Measurements from ENCODE around the gene PLEKHM3.

PLEKHM3 gene

GRCh38 chr2:207930747-207931146, 94.6 kb downstream of the PLEKHM3 start:
- TF ChIP-seq CTCF (IDR thresholded peaks at IDR 0.05; ENCODE audit: low read depth, low read length) = no peak
- TF ChIP-seq MYC (IDR thresholded peaks at IDR 0.05; ENCODE audit: low read depth, low read length) = no peak
- no peak for TF ChIP-seq POLR2A (IDR thresholded peaks at IDR 0.05; ENCODE audit: extremely low read depth, insufficient read length)
- TF ChIP-seq MAX (IDR thresholded peaks at IDR 0.05; ENCODE audit: low read depth, low read length) = no peak
- no peak for DNase-seq (ENCODE audit: low read depth)
- no peak overlapping the region for H3K4me3 ChIP-seq (ENCODE audit: low read depth, low read length)

- no peak for DNase-seq (ENCODE audit: low read depth)
- H3K4me3 ChIP-seq (ENCODE audit: low read depth, low read length) = no peak overlapping the region
Measured at GRCh38 chr2:207929923-207930322, 95.4 kb downstream of the PLEKHM3 start.

GRCh38 chr2:207928079-207928478, 97.2 kb downstream of the PLEKHM3 start:
- TF ChIP-seq MYC (IDR thresholded peaks at IDR 0.05; ENCODE audit: low read depth, low read length) (no peak), POLR2A (IDR thresholded peaks at IDR 0.05; ENCODE audit: extremely low read depth, insufficient read length) (no peak), CTCF (IDR thresholded peaks at IDR 0.05; ENCODE audit: low read depth, low read length) (no peak)

More at GRCh38 chr2:207929923-207930322, 95.4 kb downstream of the PLEKHM3 start:
- TF ChIP-seq MAX (IDR thresholded peaks at IDR 0.05; ENCODE audit: low read depth, low read length) (no peak), POLR2A (IDR thresholded peaks at IDR 0.05; ENCODE audit: extremely low read depth, insufficient read length) (no peak), CTCF (IDR thresholded peaks at IDR 0.05; ENCODE audit: low read depth, low read length) (no peak), MYC (IDR thresholded peaks at IDR 0.05; ENCODE audit: low read depth, low read length) (no peak)

GRCh38 chr2:207926989-207927300, 98.4 kb downstream of the PLEKHM3 start:
- TF ChIP-seq MYC (IDR thresholded peaks at IDR 0.05; ENCODE audit: low read depth, low read length) (no peak), MAX (IDR thresholded peaks at IDR 0.05; ENCODE audit: low read depth, low read length) (no peak), CTCF (IDR thresholded peaks at IDR 0.05; ENCODE audit: low read depth, low read length) (no peak), POLR2A (IDR thresholded peaks at IDR 0.05; ENCODE audit: extremely low read depth, insufficient read length) (no peak)
- no peak for DNase-seq (ENCODE audit: low read depth)
- no peak overlapping the region for H3K4me3 ChIP-seq (ENCODE audit: low read depth, low read length)

More at GRCh38 chr2:207928079-207928478, 97.2 kb downstream of the PLEKHM3 start:
- no peak overlapping the region for H3K4me3 ChIP-seq (ENCODE audit: low read depth, low read length)
- no peak for DNase-seq (ENCODE audit: low read depth)

- DNase-seq (ENCODE audit: low read depth) = no peak
- TF ChIP-seq MAX (IDR thresholded peaks at IDR 0.05; ENCODE audit: low read depth, low read length) = no peak
- TF ChIP-seq POLR2A (IDR thresholded peaks at IDR 0.05; ENCODE audit: extremely low read depth, insufficient read length) = no peak
- TF ChIP-seq CTCF (IDR thresholded peaks at IDR 0.05; ENCODE audit: low read depth, low read length) = no peak
- TF ChIP-seq MYC (IDR thresholded peaks at IDR 0.05; ENCODE audit: low read depth, low read length) = no peak
Measured at GRCh38 chr2:207926133-207926988, 99.0 kb downstream of the PLEKHM3 start.

More at GRCh38 chr2:207926133-207926988, 99.0 kb downstream of the PLEKHM3 start:
- H3K4me3 ChIP-seq (ENCODE audit: low read depth, low read length) = no peak overlapping the region
